ENCODE results near the gene DRAP1.
"Not testable (repeated sequence)": the region's sequence is repeated elsewhere in the genome, so short reads cannot be mapped to it uniquely, and the experiment has no call there.

The DRAP1 gene

GRCh38 chr11:65886826-65887722, 32.2 kb upstream of the DRAP1 start:
- no peak for DNase-seq (ENCODE audit: low read depth)

GRCh38 chr11:65887723-65888162, 31.5 kb upstream of the DRAP1 start:
- no peak for DNase-seq (ENCODE audit: low read depth)

DNA sequence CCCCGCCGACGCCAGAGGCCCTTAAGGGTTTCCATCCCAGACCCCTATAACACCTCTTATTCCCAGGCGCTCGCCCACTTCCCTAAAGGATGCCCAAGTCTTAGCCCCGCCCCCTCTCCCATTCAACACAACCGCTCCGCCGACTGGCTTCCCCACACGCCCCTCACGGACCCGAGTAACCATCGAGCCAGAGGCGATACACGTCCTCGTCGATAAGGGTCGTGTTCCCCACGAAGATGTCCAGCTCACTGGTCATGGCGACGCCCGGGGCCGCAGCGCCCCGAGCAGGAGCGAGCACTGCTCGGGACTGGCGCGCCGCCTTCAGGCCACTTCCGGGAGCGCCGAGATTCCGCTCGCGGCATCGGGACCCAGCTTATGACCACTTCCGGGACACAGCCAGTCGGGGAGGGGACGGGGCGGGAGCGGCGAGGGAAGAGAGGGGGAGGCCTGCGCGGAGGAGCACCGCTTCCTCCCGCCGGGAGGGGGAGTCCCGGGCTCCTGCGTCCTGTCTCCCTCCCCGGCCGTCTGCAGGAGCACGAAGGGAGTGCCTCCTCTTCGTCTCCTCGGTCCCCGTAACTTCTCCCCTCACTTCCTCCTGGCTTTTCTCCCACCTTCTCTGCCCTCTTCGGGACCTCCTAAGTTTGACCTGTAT, 30.9 kb upstream of the DRAP1 start, which contains the start of gene FIBP:
FIBP (minus strand) TSS at position 309 of the 652 bp plus-strand sequence; CDS start at position 256, 53 bp downstream.
- peak; percentile 90 for DNase-seq (ENCODE audit: low read depth)

- DNase-seq (ENCODE audit: low read depth), result peak; percentile 97
Observed at GRCh38 chr11:65890324-65891218, 28.7 kb upstream of the DRAP1 start, which contains the start of gene CCDC85B. Gene CCDC85B (plus strand): TSS chr11:65890673. CDS start chr11:65890784, 111 bp downstream.

GRCh38 chr11:65891219-65892136, 27.7 kb upstream of the DRAP1 start:
- DNase-seq (ENCODE audit: low read depth), result no peak

DNA sequence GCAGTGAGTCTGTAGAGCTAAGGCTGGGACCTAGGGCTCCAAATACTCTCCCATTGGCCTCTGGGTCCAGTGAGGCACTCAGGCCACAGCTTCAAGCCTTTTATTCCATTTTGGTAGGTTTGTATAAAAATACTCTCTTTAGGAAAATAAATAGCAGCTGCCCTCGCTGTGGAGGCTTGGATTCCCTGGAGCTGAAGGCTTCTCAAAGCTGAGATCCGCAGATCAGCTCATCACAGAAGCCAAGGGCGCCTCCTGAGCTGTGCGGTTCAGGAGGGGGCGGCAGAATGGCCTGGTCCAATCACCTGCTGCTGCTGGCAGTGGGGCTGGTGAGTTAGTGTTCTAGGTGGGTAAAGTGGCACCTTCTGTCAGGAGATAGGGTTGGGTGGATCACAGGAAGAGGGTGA, 27.1 kb upstream of the DRAP1 start:
- DNase-seq (ENCODE audit: low read depth), result not testable (repeated sequence)

- no peak for DNase-seq (ENCODE audit: low read depth)
Observed at GRCh38 chr11:65892661-65893317, 26.4 kb upstream of the DRAP1 start.

- no peak for DNase-seq (ENCODE audit: low read depth)
Observed at GRCh38 chr11:65894034-65894591, 25.1 kb upstream of the DRAP1 start.

GRCh38 chr11:65895482-65895981, 23.7 kb upstream of the DRAP1 start:
- DNase-seq (ENCODE audit: low read depth), result no peak

DNA sequence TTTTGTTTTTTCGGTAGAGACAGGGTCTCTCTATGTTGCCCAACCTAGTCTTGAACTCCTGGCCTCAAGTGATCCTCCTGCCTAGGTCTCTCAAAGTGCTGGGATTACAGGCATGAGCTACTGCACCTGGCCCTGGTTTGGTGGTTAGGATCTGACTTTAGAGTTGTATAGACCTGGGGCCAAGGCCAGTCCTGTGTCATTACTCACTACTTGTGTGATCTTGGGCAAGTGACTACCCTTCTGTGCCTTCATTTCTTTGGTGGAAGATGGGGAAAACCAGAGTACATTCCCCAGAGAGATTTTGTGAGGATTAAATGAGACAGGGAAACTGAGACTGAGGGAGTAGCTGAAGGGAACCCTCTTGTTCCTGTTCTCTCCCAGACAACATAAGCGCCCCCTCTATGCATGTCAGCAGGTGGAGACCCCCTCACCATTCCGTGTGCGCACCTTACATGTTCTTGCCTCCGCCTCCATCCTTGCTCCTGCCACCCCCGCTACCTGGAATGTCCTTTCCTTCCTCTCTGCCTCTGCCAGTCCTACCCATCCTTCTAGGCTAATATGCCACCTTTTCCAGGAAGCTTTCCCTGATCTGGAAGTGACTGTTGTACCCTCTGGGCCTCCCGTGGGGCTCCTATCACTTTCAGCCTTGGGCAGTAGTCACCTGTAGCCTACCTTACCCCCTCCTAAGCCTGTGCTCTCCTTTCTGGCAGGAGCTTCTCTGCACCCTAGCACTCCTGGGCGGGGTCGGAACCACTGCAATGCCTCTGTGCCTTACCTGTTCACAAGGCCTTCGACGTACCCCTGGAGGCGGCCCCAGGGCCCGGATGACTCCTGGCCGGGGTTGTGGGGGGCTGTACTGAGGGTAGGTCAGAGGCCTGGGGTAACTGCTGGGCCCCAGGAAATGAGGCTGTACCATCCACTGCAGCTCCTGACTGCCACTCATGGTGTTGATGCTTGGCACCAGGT, 22.9 kb upstream of the DRAP1 start:
- DNase-seq (ENCODE audit: low read depth), result no peak

DNA sequence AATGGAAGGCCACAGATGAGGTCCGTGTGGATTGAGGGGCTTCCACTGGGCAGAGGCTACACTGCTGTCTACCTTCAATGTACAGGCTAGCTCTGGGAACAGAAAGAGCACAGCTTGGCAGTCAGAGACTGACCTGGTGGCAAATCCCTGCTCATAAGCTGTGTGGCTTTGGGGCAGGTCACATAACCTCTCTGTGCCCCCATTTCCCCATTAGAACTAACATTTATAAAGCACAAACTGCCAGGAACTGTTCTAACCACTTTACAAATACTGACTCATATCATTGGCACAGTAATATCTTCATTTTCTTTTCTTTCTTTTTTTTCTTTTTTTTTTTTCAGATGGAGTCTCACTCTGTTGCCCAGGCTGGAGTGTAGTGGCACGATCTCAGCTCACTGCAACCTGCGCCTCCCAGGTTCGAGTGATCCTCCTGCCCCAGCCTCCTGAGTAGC, 22.2 kb upstream of the DRAP1 start:
- DNase-seq (ENCODE audit: low read depth), result no peak

- DNase-seq (ENCODE audit: low read depth), result no peak
Observed at GRCh38 chr11:65898656-65899355, 20.4 kb upstream of the DRAP1 start.

- peak; percentile 58 for DNase-seq (ENCODE audit: low read depth)
Observed at GRCh38 chr11:65899356-65900124, 19.7 kb upstream of the DRAP1 start.

- peak; percentile 89 for DNase-seq (ENCODE audit: low read depth)
Observed at GRCh38 chr11:65900125-65900898, 18.9 kb upstream of the DRAP1 start, which contains the start of gene FOSL1. Gene FOSL1 (minus strand): TSS chr11:65900388. CDS start chr11:65900339, 49 bp downstream.

DNA sequence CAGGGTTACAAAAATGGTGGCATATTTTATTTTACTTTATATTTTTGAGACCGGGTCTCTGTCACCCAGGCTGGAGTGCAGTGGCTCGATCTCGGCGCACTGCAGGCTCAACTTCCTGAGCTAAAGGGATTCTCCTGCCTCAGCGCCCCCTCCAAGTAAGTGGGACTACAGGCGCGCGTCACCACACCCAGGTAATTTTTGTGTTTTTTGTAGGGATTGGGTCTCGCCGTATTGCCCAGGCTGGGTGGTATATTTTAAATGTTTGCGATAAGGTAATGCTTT, 18.4 kb upstream of the DRAP1 start:
- DNase-seq (ENCODE audit: low read depth), result no peak

DNA sequence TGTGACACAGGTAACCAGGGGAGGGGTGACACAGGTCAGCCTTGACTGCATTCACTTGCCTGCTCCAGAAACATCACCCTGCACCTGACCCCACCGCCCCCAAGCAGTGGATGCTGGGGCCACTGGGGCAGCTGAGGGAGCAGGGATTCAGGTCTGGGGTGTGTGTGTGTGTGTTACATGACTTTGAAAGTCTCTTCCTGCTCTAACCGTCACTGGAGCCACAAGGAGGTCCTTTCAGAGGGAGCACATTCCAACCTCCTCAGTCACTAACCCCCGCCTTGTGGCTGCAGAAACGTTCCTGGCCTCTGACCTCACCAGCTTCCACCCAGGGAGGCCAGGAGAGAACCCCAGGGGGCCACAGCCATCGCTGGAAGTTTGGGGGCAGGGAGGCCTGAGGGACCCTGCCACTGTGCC, 16.2 kb upstream of the DRAP1 start:
- DNase-seq (ENCODE audit: low read depth), result no peak

All from stimulated activated CD8-positive, alpha-beta memory T cell treated with anti-CD3 and anti-CD28 coated beads, Interleukin-7, amount 100 ng/mL, for 24 hours (primary cell).